ENCODE measurements around the gene ANKRD33B.

Gene ANKRD33B

GRCh38 chr5:10623305-10623910, 59.5 kb downstream of the ANKRD33B start:
- TF ChIP-seq, protein P1, sequence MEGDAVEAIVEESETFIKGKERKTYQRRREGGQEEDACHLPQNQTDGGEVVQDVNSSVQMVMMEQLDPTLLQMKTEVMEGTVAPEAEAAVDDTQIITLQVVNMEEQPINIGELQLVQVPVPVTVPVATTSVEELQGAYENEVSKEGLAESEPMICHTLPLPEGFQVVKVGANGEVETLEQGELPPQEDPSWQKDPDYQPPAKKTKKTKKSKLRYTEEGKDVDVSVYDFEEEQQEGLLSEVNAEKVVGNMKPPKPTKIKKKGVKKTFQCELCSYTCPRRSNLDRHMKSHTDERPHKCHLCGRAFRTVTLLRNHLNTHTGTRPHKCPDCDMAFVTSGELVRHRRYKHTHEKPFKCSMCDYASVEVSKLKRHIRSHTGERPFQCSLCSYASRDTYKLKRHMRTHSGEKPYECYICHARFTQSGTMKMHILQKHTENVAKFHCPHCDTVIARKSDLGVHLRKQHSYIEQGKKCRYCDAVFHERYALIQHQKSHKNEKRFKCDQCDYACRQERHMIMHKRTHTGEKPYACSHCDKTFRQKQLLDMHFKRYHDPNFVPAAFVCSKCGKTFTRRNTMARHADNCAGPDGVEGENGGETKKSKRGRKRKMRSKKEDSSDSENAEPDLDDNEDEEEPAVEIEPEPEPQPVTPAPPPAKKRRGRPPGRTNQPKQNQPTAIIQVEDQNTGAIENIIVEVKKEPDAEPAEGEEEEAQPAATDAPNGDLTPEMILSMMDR (IDR thresholded peaks at IDR 0.05; ENCODE audit: low read length): no peak
- TF ChIP-seq EZH2 (optimal IDR thresholded peaks at IDR 0.05; ENCODE audit: low read depth, low read length) (no peak), EZH2phosphoT487 (IDR thresholded peaks at IDR 0.05; ENCODE audit: low read length) (no peak)
- Histone ChIP-seq H3K9me3 (replicated peaks; ENCODE audit: insufficient read depth, low read length) (no peaks in the 10 kb centered on the region), H3K4me3 (ENCODE audit: low read length) (no peak overlapping the region), H3K27ac (ENCODE audit: low read length) (no peak overlapping the region), H4K20me1 (ENCODE audit: insufficient read depth, low read length) (no peaks in the 10 kb centered on the region), H3K36me3 (replicated peaks; ENCODE audit: insufficient read depth, low read length) (no peaks in the 10 kb centered on the region), H3K9ac (ENCODE audit: low read length) (no peak overlapping the region), H3K27me3 (replicated peaks; ENCODE audit: insufficient read depth, low read length) (no peaks in the 10 kb centered on the region), H3K4me2 (ENCODE audit: low read depth, low read length) (no peak overlapping the region), H3F3A (ENCODE audit: insufficient read depth, low read length) (no peaks in the 10 kb centered on the region), H3K79me2 (ENCODE audit: low read length) (peaks cover 5% of the 10 kb centered on the region), H2AFZ (ENCODE audit: low read length) (no peak overlapping the region), H3K9me2 (replicated peaks; ENCODE audit: insufficient read depth, low read length) (no peaks in the 10 kb centered on the region), H3K4me1 (ENCODE audit: low read length) (0 out of 2 replicates have a peak, but pooled peaks cover 7% of the 10 kb centered on the region)
- DNase-seq: no peak

DNA sequence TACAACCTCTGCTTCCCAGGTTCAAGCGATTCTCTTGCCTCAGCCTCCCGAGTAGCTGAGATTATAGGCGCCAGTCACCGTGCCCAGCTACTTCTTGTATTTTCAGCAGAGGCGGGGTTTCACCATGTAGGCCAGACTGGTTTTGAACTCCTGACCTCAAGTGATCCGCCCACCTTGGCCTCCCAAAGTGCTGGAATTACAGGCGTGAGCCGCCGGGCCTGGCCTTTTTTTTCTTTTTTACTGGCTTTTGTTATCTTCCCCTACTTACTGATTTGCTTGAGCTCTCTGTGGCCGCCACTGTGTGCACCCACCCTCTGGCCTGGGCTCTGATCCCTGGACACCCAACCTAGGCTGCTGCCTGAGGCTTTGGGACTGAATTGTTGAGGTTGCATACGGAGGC, 60.3 kb downstream of the ANKRD33B start:
- Histone ChIP-seq H3K79me2 (ENCODE audit: low read length) (peaks cover 11% of the 10 kb centered on the region), H3K4me3 (ENCODE audit: low read length) (no peak overlapping the region), H4K20me1 (ENCODE audit: insufficient read depth, low read length) (no peaks in the 10 kb centered on the region), H3K9ac (ENCODE audit: low read length) (no peak overlapping the region), H3K27ac (ENCODE audit: low read length) (no peak overlapping the region), H3K27me3 (replicated peaks; ENCODE audit: insufficient read depth, low read length) (no peaks in the 10 kb centered on the region), H2AFZ (ENCODE audit: low read length) (no peak overlapping the region), H3K4me1 (ENCODE audit: low read length) (0 out of 2 replicates have a peak, but pooled peaks cover 7% of the 10 kb centered on the region), H3K4me2 (ENCODE audit: low read depth, low read length) (no peak overlapping the region), H3K36me3 (replicated peaks; ENCODE audit: insufficient read depth, low read length) (no peaks in the 10 kb centered on the region), H3F3A (ENCODE audit: insufficient read depth, low read length) (no peaks in the 10 kb centered on the region), H3K9me3 (replicated peaks; ENCODE audit: insufficient read depth, low read length) (no peaks in the 10 kb centered on the region), H3K9me2 (replicated peaks; ENCODE audit: insufficient read depth, low read length) (no peaks in the 10 kb centered on the region)
- DNase-seq: no peak
- TF ChIP-seq, protein P1 (IDR thresholded peaks at IDR 0.05; ENCODE audit: low read length): no peak
- TF ChIP-seq EZH2phosphoT487 (IDR thresholded peaks at IDR 0.05; ENCODE audit: low read length) (no peak), EZH2 (optimal IDR thresholded peaks at IDR 0.05; ENCODE audit: low read depth, low read length) (no peak)

DNA sequence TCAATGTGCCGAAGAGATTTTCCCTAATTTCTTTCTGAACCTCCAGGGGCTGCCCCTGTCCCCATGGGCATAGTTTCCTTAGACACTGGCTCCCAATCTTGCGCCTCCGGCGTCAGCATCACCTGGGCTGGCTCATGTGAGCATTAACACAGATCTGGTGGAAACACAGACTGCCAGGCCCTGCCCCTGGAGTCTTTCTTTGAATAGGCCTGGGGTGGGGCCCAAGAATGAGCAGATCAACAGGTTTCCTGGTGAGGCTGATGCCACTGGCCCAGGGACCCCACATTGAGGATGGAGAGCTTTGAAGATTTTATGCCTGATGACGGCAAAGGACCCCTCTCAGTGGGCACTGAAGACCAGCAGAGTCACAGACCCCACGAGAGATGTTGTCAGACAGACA, 60.8 kb downstream of the ANKRD33B start:
- TF ChIP-seq, protein P1 (IDR thresholded peaks at IDR 0.05; ENCODE audit: low read length): no peak
- no peak for TF ChIP-seq EZH2 (optimal IDR thresholded peaks at IDR 0.05; ENCODE audit: low read depth, low read length)
- no peaks in the 10 kb centered on the region for H3K36me3 ChIP-seq (replicated peaks; ENCODE audit: insufficient read depth, low read length)
- H3K9me2 ChIP-seq (replicated peaks; ENCODE audit: insufficient read depth, low read length): no peaks in the 10 kb centered on the region
- no peak overlapping the region for H3K4me2 ChIP-seq (ENCODE audit: low read depth, low read length)
- no peak overlapping the region for H3K9ac ChIP-seq (ENCODE audit: low read length)
- H3K4me3 ChIP-seq (ENCODE audit: low read length): no peak overlapping the region
- no peaks in the 10 kb centered on the region for H4K20me1 ChIP-seq (ENCODE audit: insufficient read depth, low read length)
- H2AFZ ChIP-seq (ENCODE audit: low read length): no peak overlapping the region
- peaks cover 11% of the 10 kb centered on the region for H3K79me2 ChIP-seq (ENCODE audit: low read length)
- DNase-seq: no peak
- no peaks in the 10 kb centered on the region for H3K9me3 ChIP-seq (replicated peaks; ENCODE audit: insufficient read depth, low read length)
- H3F3A ChIP-seq (ENCODE audit: insufficient read depth, low read length): no peaks in the 10 kb centered on the region
- H3K4me1 ChIP-seq (ENCODE audit: low read length): 0 out of 2 replicates have a peak, but pooled peaks cover 7% of the 10 kb centered on the region
- H3K27ac ChIP-seq (ENCODE audit: low read length): no peak overlapping the region
- H3K27me3 ChIP-seq (replicated peaks; ENCODE audit: insufficient read depth, low read length): no peaks in the 10 kb centered on the region

All from MM.1S (cell line).